Brain microvascular endothelial cell (primary cell): Measurements from ENCODE around the gene AKR1C1.
"Not testable (repeated sequence)": the region's sequence is repeated elsewhere in the genome, so short reads cannot be mapped to it uniquely, and the experiment has no call there.

Experiments used
- DNase-seq: peaks from one replicate; pipeline ENCODE4 v3.0.0-alpha.2; 2020
- H3K27ac ChIP-seq: fragments of 250-450 bp; sonication (Bioruptor Pico); 2 replicates; pipeline ENCODE4 v1.5.1; 2020; ENCODE audit warnings: mild to moderate bottlenecking, moderate library complexity
- H3K27me3 ChIP-seq: fragments of 250-450 bp; sonication (Bioruptor Pico); replicated peaks from 2 replicates; pipeline ENCODE4 v1.5.1; 2020; ENCODE audit warnings: mild to moderate bottlenecking
- H3K36me3 ChIP-seq: fragments of 250-450 bp; sonication (Bioruptor Pico); replicated peaks from 2 replicates; pipeline ENCODE4 v1.5.1; 2020; ENCODE audit warnings: mild to moderate bottlenecking
- H3K4me3 ChIP-seq: 2 replicates; pipeline ENCODE4 v1.5.1; 2011; ENCODE audit warnings: low read depth, mild to moderate bottlenecking, control low read depth, low read length, moderate library complexity
- CTCF ChIP-seq: IDR thresholded peaks from 2 replicates; pipeline ENCODE4 v1.5.1; 2011; ENCODE audit warnings: low read depth, mild to moderate bottlenecking, moderate library complexity, low read length, control low read depth, inconsistent platforms; ENCODE audit errors: missing control alignments
- in situ Hi-C: cut with HindIII; loops from 2 replicates; pipeline ENCODE4 v1.10.0; 2017; ENCODE audit warnings: low sequenced_read_pairs, low pct_ligation_motif_present

The AKR1C1 gene

GRCh38 chr10:5011392-5011791 lies 48.2 kb downstream of the AKR1C1 start:
- H3K27ac ChIP-seq, H3K36me3 ChIP-seq, H3K27me3 ChIP-seq, DNase-seq, in situ Hi-C loops, H3K4me3 ChIP-seq: not testable (repeated sequence)

GRCh38 chr10:5012595-5012994 lies 49.4 kb downstream of the AKR1C1 start:
- no peak for TF ChIP-seq CTCF
- Histone ChIP-seq H3K27ac (no peak overlapping the region), H3K36me3 (no peaks in the 10 kb centered on the region), H3K27me3 (no peaks in the 10 kb centered on the region), H3K4me3 (no peak overlapping the region)
- no peak for DNase-seq
- in situ Hi-C loops: no loop called here

DNA sequence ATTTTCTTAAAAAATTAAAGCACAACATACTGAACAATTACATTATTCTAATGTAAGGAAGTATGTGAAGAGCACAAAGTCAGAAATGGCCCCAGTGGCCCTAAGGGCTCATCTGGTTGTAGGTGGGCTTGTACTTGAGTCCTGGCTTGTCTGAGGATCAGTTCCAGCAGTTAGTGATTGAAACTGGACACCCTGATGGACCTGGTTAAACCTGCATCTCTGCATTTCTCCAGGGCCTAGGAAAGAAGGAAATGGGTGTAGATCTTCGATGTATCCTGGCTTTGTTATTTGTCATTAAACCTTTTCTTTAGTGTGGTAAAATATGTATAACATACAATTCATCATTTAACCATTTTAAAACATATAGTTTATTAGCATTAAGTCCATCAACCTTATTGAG lies 50.2 kb downstream of the AKR1C1 start:
- TF ChIP-seq CTCF: no peak
- no peak for DNase-seq
- Histone ChIP-seq H3K27me3 (no peaks in the 10 kb centered on the region), H3K27ac (no peak overlapping the region), H3K4me3 (no peak overlapping the region), H3K36me3 (no peaks in the 10 kb centered on the region)
- in situ Hi-C loops: no loop called here

- in situ Hi-C loops, H3K4me3 ChIP-seq, DNase-seq: not testable (repeated sequence)
Observed at GRCh38 chr10:5014200-5014910, 51.1 kb downstream of the AKR1C1 start.

GRCh38 chr10:5014936-5015335 lies 51.7 kb downstream of the AKR1C1 start:
- in situ Hi-C loops: no loop called here
- H3K27ac ChIP-seq: no peak overlapping the region
- no peak for TF ChIP-seq CTCF
- DNase-seq: no peak
- no peaks in the 10 kb centered on the region for H3K27me3 ChIP-seq
- H3K36me3 ChIP-seq: no peaks in the 10 kb centered on the region
- no peak overlapping the region for H3K4me3 ChIP-seq

More at GRCh38 chr10:5014200-5014910, 51.1 kb downstream of the AKR1C1 start:
- not testable (repeated sequence) for H3K27me3 ChIP-seq, H3K27ac ChIP-seq, H3K36me3 ChIP-seq

- in situ Hi-C loops: no loop called here
- no peak for DNase-seq
- no peak overlapping the region for H3K27ac ChIP-seq
- no peaks in the 10 kb centered on the region for H3K36me3 ChIP-seq
- no peaks in the 10 kb centered on the region for H3K27me3 ChIP-seq
- no peak for TF ChIP-seq CTCF
- no peak overlapping the region for H3K4me3 ChIP-seq
Observed at GRCh38 chr10:5018134-5018533, 54.9 kb downstream of the AKR1C1 start.

- in situ Hi-C loops: not testable (repeated sequence)
Observed at GRCh38 chr10:5018671-5019277, 55.6 kb downstream of the AKR1C1 start.

DNA sequence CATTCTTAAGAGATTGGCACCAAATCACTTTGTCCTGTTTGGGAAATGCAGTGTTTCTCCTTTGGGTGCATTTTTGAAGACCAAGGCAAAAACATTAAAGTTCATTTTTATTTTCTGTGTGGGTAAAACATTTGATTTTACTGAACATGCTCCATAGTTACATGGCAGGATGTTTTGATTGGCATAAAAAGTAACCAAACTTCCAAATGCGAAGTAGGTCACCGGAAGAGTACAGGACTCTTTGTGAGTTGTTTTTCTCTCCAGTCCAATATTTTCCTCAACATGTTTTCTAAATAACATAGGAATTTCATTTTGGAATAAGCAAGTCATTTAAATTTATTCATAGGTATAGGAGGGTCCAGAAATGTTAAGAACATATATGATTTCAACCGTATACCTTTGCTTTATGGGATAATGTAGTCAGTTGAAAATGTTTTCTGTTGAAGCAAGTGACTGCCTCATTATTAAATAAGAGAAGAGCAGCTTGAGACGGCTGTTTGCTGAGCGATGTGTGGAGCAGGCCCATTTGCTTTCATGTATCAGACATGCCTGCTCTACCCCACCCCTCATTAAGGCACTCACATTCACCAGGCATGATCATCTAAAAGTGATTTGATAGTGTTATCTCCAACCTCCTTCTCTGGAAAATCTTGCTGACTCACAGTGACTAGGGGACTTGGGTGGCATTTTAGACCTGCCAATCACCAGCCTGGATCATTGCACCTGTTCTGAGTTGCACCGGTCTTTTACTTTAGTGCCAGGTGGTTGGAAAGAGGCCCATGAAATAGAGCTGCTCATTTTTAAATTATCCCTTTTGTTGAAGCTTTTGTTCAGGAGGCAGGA lies 56.8 kb downstream of the AKR1C1 start:
- H3K27me3 ChIP-seq, DNase-seq, H3K4me3 ChIP-seq, H3K36me3 ChIP-seq, H3K27ac ChIP-seq, in situ Hi-C loops: not testable (repeated sequence)

More at GRCh38 chr10:5018671-5019277, 55.6 kb downstream of the AKR1C1 start:
- DNase-seq: peak; percentile 64
- not testable (repeated sequence) for H3K27me3 ChIP-seq, H3K36me3 ChIP-seq, H3K4me3 ChIP-seq, H3K27ac ChIP-seq

DNA sequence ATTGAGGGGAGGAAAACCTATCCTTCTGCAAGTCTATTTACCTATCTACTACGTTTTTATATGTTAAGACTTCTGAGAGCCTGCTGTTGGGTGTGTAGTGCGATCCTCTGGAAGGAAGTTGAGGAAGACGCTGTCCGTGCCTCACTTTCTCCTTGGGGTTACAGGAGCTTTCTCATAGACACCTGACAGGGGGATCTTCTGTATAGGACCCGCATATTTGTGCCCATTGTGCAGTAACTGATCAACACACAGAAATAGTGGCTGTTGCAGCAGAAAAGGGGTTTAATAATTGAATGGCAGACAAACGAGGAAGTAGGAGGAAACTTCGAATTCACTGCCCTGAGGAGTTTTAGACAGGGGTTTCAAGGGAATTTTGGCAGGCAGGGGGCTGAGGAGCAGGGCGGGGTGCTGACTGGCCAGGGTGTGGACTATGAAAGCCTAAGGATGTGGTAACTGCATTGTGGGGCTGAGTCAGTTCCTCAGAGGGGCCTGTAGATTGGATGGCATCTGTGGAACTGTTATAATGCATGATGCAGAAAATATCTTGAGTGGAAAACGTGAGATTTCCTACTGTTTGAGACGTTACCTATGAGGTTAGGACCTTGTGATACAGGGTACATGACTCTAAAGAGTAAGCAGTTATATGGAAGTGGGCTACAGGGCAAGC lies 58.5 kb downstream of the AKR1C1 start:
- not testable (repeated sequence) for H3K27ac ChIP-seq, DNase-seq

More for the DNA sequence above, 58.5 kb downstream of the AKR1C1 start:
- H3K4me3 ChIP-seq, H3K36me3 ChIP-seq, H3K27me3 ChIP-seq, in situ Hi-C loops: not testable (repeated sequence)
